NCI-H2227 (cell line): ENCODE results near the gene CD68.

Experiments used
- DNase-seq: peaks from one replicate; lab custom pipeline; 2025; ENCODE audit not compliant: unreplicated experiment; lab: John Stamatoyannopoulos, UW

The CD68 gene

GRCh38 chr17:7579001-7579833 is at the start of gene CD68:
Gene CD68, plus strand, starts transcription at chr17:7579638. Its CDS starts 40 bp downstream, at chr17:7579678.
- peak; percentile 16 for DNase-seq

- no peak for DNase-seq
Observed at GRCh38 chr17:7530023-7530900, 49.2 kb upstream of the CD68 start.

GRCh38 chr17:7538050-7538449 is 41.4 kb upstream of the CD68 start:
- no peak for DNase-seq

- DNase-seq: no peak
Observed at GRCh38 chr17:7538891-7539545, 40.4 kb upstream of the CD68 start.

GRCh38 chr17:7541074-7541621 is 38.3 kb upstream of the CD68 start:
- DNase-seq: no peak

- DNase-seq: no peak
Observed at GRCh38 chr17:7544911-7545310, 34.5 kb upstream of the CD68 start.

GRCh38 chr17:7548585-7549400 is 30.6 kb upstream of the CD68 start, which contains the start of gene TNFSF12:
Gene TNFSF12, plus strand, starts transcription at chr17:7549058. Its CDS starts 96 bp downstream, at chr17:7549154.
- peak; percentile 30 for DNase-seq

- DNase-seq: no peak
Observed at GRCh38 chr17:7549401-7550055, 29.9 kb upstream of the CD68 start.

- no peak for DNase-seq
Observed at GRCh38 chr17:7550344-7550743, 29.1 kb upstream of the CD68 start.

GRCh38 chr17:7551396-7551795 is 28.0 kb upstream of the CD68 start:
- no peak for DNase-seq

GRCh38 chr17:7552621-7553051 is 26.8 kb upstream of the CD68 start:
- no peak for DNase-seq

GRCh38 chr17:7553356-7553755 is 26.1 kb upstream of the CD68 start:
- no peak for DNase-seq

GRCh38 chr17:7555320-7555948 is 24.0 kb upstream of the CD68 start:
- DNase-seq: no peak

GRCh38 chr17:7556627-7557026 is 22.8 kb upstream of the CD68 start:
- DNase-seq: no peak

- DNase-seq: no peak
Observed at GRCh38 chr17:7557147-7557764, 22.2 kb upstream of the CD68 start.

GRCh38 chr17:7557775-7558543 is 21.5 kb upstream of the CD68 start:
- DNase-seq: peak; percentile 63

- no peak for DNase-seq
Observed at GRCh38 chr17:7558544-7559319, 20.7 kb upstream of the CD68 start, which contains the start of gene TNFSF13. Gene TNFSF13, plus strand, starts transcription at chr17:7558750. Its CDS starts 290 bp downstream, at chr17:7559040.
